ENCODE results near the gene XYLT1.

DNA sequence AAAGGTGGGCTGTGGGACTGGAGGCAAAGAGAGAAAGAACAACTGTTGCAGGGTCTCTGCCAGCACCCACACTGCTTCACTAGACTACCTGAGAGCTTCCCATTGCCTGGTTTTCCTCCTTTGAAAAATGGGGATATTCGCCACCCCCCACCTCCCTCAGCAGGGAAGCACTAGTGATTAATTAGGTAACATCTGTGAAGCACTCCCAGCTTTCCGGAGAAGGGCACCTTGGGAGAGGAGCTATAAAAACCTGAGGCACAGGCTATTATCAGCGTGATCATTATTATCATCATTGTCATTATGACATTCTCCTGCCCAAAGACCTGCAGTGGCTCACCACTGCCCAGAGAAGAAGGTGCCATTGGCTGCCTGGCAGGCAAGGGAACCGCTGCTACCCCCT, 83.5 kb downstream of the XYLT1 start:
- TF ChIP-seq, protein P1, sequence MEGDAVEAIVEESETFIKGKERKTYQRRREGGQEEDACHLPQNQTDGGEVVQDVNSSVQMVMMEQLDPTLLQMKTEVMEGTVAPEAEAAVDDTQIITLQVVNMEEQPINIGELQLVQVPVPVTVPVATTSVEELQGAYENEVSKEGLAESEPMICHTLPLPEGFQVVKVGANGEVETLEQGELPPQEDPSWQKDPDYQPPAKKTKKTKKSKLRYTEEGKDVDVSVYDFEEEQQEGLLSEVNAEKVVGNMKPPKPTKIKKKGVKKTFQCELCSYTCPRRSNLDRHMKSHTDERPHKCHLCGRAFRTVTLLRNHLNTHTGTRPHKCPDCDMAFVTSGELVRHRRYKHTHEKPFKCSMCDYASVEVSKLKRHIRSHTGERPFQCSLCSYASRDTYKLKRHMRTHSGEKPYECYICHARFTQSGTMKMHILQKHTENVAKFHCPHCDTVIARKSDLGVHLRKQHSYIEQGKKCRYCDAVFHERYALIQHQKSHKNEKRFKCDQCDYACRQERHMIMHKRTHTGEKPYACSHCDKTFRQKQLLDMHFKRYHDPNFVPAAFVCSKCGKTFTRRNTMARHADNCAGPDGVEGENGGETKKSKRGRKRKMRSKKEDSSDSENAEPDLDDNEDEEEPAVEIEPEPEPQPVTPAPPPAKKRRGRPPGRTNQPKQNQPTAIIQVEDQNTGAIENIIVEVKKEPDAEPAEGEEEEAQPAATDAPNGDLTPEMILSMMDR (IDR thresholded peaks at IDR 0.05) = no peak
- TF ChIP-seq POLR2A (IDR thresholded peaks at IDR 0.05) = no peak

Measured in thyroid gland (tissue), 4 donors.